ENCODE data around the gene AK8. TPM values are rescaled to one million over a fixed set of nuclear protein-coding genes. Genes with fewer than 3 reads are reported as not detected.

Gene AK8
- total RNA-seq, 2 donors from 2014 or later: 0.26 TPM; not detected in 1

DNA sequence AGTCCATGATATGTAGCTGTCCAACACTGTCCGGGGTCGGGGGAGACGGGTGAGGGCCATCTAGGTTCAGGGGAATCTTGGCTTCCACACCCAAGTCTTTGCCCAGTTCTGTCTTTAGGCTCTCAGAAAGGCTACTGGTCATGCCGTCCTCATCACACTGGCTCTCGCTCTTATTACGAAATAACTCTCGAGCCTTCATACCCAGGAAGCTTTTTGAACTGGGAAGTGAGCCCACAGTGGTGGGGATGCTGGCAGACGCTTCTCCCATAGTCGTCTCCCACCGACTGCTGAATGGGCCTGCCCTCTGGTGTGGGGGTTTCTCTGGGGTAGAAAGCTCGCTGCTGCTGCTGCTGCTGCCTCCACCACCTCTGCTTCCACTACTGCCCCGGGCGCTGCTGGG is 18.2 kb upstream of the AK8 start:
- Histone ChIP-seq H3K4me1 (no peaks in the 10 kb centered on the region), H3K27ac (no peak overlapping the region), H3K36me3 (replicated peaks in 1 of 2; ENCODE audit: insufficient read depth in 1 of 2, low read depth in 2 of 2) (peaks cover 3 to 30% of the 10 kb centered on the region in 2 donors), H3K9me3 (no peaks in the 10 kb centered on the region), H3K27me3 (no peaks in the 10 kb centered on the region), H3K4me3 (no peak overlapping the region)
- intact Hi-C loops (cut with DNase I): no loop called here
- TF ChIP-seq, protein P1, sequence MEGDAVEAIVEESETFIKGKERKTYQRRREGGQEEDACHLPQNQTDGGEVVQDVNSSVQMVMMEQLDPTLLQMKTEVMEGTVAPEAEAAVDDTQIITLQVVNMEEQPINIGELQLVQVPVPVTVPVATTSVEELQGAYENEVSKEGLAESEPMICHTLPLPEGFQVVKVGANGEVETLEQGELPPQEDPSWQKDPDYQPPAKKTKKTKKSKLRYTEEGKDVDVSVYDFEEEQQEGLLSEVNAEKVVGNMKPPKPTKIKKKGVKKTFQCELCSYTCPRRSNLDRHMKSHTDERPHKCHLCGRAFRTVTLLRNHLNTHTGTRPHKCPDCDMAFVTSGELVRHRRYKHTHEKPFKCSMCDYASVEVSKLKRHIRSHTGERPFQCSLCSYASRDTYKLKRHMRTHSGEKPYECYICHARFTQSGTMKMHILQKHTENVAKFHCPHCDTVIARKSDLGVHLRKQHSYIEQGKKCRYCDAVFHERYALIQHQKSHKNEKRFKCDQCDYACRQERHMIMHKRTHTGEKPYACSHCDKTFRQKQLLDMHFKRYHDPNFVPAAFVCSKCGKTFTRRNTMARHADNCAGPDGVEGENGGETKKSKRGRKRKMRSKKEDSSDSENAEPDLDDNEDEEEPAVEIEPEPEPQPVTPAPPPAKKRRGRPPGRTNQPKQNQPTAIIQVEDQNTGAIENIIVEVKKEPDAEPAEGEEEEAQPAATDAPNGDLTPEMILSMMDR (IDR thresholded peaks at IDR 0.05): no peak
- no peak for TF ChIP-seq POLR2A (IDR thresholded peaks at IDR 0.05)
- WGBS, 2 donors: 92 to 93% methylated on average over 13 of the region's 13 CpGs
- DNase-seq (no peak), ATAC-seq (no peak)

DNA sequence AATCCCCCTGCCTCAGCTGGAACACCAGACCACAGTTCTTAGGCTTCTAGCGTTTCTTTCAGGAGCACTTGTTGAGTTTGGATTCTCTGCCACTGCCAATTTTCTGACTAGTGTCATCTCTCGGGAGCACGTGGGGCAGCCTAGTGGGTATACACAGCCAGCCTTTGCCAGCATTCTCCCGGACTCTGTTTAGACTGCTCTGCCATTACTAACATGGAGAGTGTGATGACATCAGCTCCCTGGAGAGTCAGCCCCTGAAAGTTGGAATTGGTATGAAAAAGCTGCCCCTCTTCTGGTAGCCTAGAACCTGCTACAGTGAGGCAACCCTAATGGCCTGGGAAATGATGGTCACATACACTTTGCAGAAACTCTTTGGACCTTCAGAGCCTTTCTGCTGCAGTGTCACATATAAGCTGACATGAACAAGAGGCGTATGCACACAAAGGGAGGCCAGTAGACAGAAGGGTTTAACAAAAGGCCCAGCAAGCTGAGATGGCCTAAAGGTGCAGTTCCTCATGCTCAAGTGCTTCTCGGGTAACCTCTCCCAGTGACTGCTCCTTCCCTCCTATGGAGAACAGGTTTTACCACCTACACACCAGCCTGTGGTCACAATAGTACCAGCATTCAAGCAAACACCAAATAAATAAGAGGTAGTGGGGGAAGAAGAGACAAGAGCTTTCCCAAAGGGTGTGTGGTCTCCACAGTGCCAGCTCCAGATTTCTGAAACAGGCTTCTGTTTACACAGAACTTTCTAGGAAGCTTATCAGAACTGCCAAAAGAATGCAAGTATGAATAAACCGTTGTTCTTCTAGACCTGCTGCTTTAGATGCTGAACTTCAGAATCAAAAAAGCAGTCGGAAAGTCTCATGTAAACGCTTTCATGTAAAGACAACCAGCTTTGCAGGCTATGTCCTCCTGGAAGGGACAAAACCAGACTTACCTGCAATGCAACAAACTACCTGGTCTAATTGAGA is 17.1 kb upstream of the AK8 start:
- H3K27me3 ChIP-seq: no peaks in the 10 kb centered on the region
- intact Hi-C loops (cut with DNase I): no loop called here
- WGBS, 2 donors: 71 to 80% methylated on average over 9 of the region's 9 CpGs
- TF ChIP-seq, protein P1 (IDR thresholded peaks at IDR 0.05): no peak
- no peak for TF ChIP-seq POLR2A (IDR thresholded peaks at IDR 0.05)
- no peak overlapping the region for H3K4me3 ChIP-seq
- no peaks in the 10 kb centered on the region for H3K4me1 ChIP-seq
- DNase-seq: no peak
- H3K27ac ChIP-seq: no peak overlapping the region
- no peak for ATAC-seq
- peaks cover 0 to 24% of the 10 kb centered on the region in 2 donors for H3K36me3 ChIP-seq (replicated peaks in 1 of 2; ENCODE audit: insufficient read depth in 1 of 2, low read depth in 2 of 2)
- H3K9me3 ChIP-seq: no peaks in the 10 kb centered on the region

DNA sequence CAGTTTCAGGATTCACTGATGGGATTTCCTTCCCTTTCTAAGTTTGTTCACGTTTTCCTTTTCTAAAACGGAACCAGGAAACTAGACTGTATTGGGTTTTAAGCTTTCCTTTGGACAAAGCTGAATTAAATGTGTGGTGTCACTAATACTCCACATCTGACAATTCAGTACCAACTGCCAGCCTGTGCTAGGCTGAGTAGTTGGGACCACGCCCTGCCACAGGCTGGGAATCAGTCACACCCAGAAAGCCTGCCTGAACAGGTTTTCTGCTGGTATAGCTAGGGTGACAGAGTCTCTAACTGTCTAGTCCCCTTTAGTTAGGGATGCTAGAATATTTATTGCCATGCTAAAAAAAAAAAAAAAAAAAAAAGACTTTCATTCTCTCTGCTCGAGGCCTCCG is 16.3 kb upstream of the AK8 start:
- Histone ChIP-seq H3K4me3 (no peak overlapping the region), H3K27me3 (no peaks in the 10 kb centered on the region), H3K27ac (no peak overlapping the region), H3K4me1 (no peaks in the 10 kb centered on the region), H3K9me3 (no peaks in the 10 kb centered on the region), H3K36me3 (replicated peaks in 1 of 2; ENCODE audit: insufficient read depth in 1 of 2, low read depth in 2 of 2) (peaks cover 0 to 24% of the 10 kb centered on the region in 2 donors)
- no peak for TF ChIP-seq POLR2A (IDR thresholded peaks at IDR 0.05)
- TF ChIP-seq, protein P1 (IDR thresholded peaks at IDR 0.05): no peak
- no peak for DNase-seq
- WGBS, 2 donors: 86 to 87% methylated on average over 5 of the region's 5 CpGs
- ATAC-seq: no peak
- intact Hi-C loops (cut with DNase I): no loop called here

- no peak for TF ChIP-seq POLR2A (IDR thresholded peaks at IDR 0.05)
- TF ChIP-seq, protein P1 (IDR thresholded peaks at IDR 0.05): no peak
- intact Hi-C loops (cut with DNase I): no loop called here
- DNase-seq: no peak
- H3K27ac ChIP-seq: no peak overlapping the region
- H3K36me3 ChIP-seq (replicated peaks in 1 of 2; ENCODE audit: insufficient read depth in 1 of 2, low read depth in 2 of 2): peaks cover 0 to 12% of the 10 kb centered on the region in 2 donors
- WGBS, 2 donors: 80 to 81% methylated on average over 8 to 9 of the region's 9 CpGs
- no peak for ATAC-seq
- H3K4me1 ChIP-seq: no peaks in the 10 kb centered on the region
- no peaks in the 10 kb centered on the region for H3K27me3 ChIP-seq
- no peaks in the 10 kb centered on the region for H3K9me3 ChIP-seq
- H3K4me3 ChIP-seq: no peak overlapping the region
Observed at GRCh38 chr9:132892400-132892799, 14.3 kb upstream of the AK8 start.

Measured in body of pancreas (tissue), 4 donors.